GM12878 (cell line): ENCODE data around the gene ZMYND11. TPM values are rescaled to one million over a fixed set of nuclear protein-coding genes. Genes with fewer than 3 reads are reported as not detected.

Experiments used
- ATAC-seq: fragments of 200-7000 bp; cut with Tn5 transposase; 3 replicates; pipeline ENCODE4 v1.9.1; 2020; ENCODE audit warnings: mild to moderate bottlenecking, moderate library complexity
- BruUV-seq: library from RNA; stranded (reverse); fragments of 400-500 nt; replicated peaks from 2 replicates; lab custom pipeline; 2021; lab: Mats Ljungman, UMichigan
- CTCF ChIA-PET: fragments of 300-600 bp; sonication (Branson Sonifier 250); formaldehyde crosslinking; extraction: SDS; loops from one replicate; lab custom pipeline; 2021; ENCODE audit warnings: inconsistent platforms; lab: Yijun Ruan, JAX
- POLR2A ChIA-PET: fragments of 350-600 bp; formaldehyde crosslinking; extraction: SDS; loops from one replicate; lab custom pipeline; 2021; ENCODE audit warnings: inconsistent platforms; lab: Charles Lee
- RAD21 ChIA-PET: fragments of 300-600 bp; sonication (Branson Sonifier 250); formaldehyde crosslinking; loops from one replicate; lab custom pipeline; 2023; ENCODE audit warnings: antibody characterized with exemption; ENCODE audit not compliant: unreplicated experiment; lab: Charles Lee
- SMC1A ChIA-PET: fragments of 300-600 bp; sonication (Branson Sonifier 250); formaldehyde crosslinking; loops from one replicate; lab custom pipeline; 2023; ENCODE audit not compliant: unreplicated experiment, uncharacterized antibody; lab: Charles Lee
- DNase-seq: peaks from one replicate; pipeline ENCODE4 v3.0.0-alpha.2; 2011; ENCODE audit warnings: low read depth, low spot score
- FAIRE-seq: peaks from 3 replicates; lab custom pipeline; 2011; peaks lifted over from hg19 to GRCh38; lab: Jason Lieb, UNC
- H2AFZ ChIP-seq: 2 replicates; pipeline ENCODE4 v1.6.0; 2011; ENCODE audit warnings: low read depth, low read length, control low read depth; ENCODE audit not compliant: control insufficient read depth
- H3K27ac ChIP-seq: 2 replicates; pipeline ENCODE4 v1.5.1; 2011; ENCODE audit warnings: control low read depth; ENCODE audit not compliant: control insufficient read depth, insufficient read depth
- H3K27me3 ChIP-seq, 2 experiments: replicated peaks in 1 of 2; 2 replicates each; pipeline versions ENCODE4 v1.6.0 to v1.6.1; 2011; ENCODE audit warnings: low read length in 1 of 2; ENCODE audit not compliant: control insufficient read depth in 2 of 2, insufficient read depth in 2 of 2
- H3K36me3 ChIP-seq, 2 experiments: 2 replicates each; pipeline ENCODE4 v1.5.1; 2011; ENCODE audit warnings: low read length in 1 of 2; ENCODE audit not compliant: control insufficient read depth in 2 of 2, insufficient read depth in 2 of 2
- H3K4me1 ChIP-seq: 2 replicates; pipeline ENCODE4 v1.6.1; 2011; ENCODE audit warnings: mild to moderate bottlenecking, low read length, moderate library complexity, mixed read lengths; ENCODE audit not compliant: control insufficient read depth, insufficient read depth
- H3K4me2 ChIP-seq: 2 replicates; pipeline ENCODE4 v1.6.0; 2011; ENCODE audit warnings: control low read depth; ENCODE audit not compliant: control insufficient read depth, insufficient read depth
- H3K4me3 ChIP-seq: fragments of 200-600 bp; sonication (generic); 2 replicates; pipeline ENCODE4 v1.5.1; 2016
- H3K79me2 ChIP-seq: 2 replicates; pipeline ENCODE4 v1.6.0; 2011; ENCODE audit warnings: low read length; ENCODE audit not compliant: control insufficient read depth, insufficient read depth
- H3K9ac ChIP-seq: 2 replicates; pipeline ENCODE4 v1.8.0; 2011; ENCODE audit warnings: low read length, control low read depth, mixed read lengths; ENCODE audit not compliant: control insufficient read depth, insufficient read depth
- H3K9me3 ChIP-seq: replicated peaks from 3 replicates; pipeline ENCODE4 v1.5.1; 2011; ENCODE audit warnings: mild to moderate bottlenecking, low read length; ENCODE audit not compliant: control insufficient read depth, insufficient read depth
- H4K20me1 ChIP-seq: 2 replicates; pipeline ENCODE4 v1.6.0; 2011; ENCODE audit not compliant: control insufficient read depth, insufficient read depth
- BCL11A ChIP-seq: IDR thresholded peaks from 2 replicates; pipeline ENCODE4 v1.6.1; 2011; ENCODE audit warnings: low read depth, low read length
- CHD1 ChIP-seq: IDR thresholded peaks from 2 replicates; pipeline ENCODE4 v1.6.1; 2012; ENCODE audit warnings: low read depth, low read length, improper control_type of control experiment
- FOS ChIP-seq: IDR thresholded peaks from 3 replicates; pipeline ENCODE4 v1.6.1; 2011; ENCODE audit warnings: borderline replicate concordance; ENCODE audit not compliant: insufficient read length; ENCODE audit errors: extremely low read depth
- MTA2 ChIP-seq: fragments of 450-650 bp; IDR thresholded peaks from 2 replicates; pipeline ENCODE4 v1.6.1; 2016; ENCODE audit warnings: low read depth, mild to moderate bottlenecking, moderate library complexity
- PAX5 ChIP-seq: IDR thresholded peaks from 2 replicates; pipeline ENCODE4 v1.6.1; 2011; ENCODE audit warnings: low read depth, low read length, borderline replicate concordance
- POLR2AphosphoS2 ChIP-seq: IDR thresholded peaks from 2 replicates; pipeline ENCODE4 v1.6.1; 2011; ENCODE audit warnings: low read depth, mild to moderate bottlenecking, low read length, improper control_type of control experiment, moderate library complexity
- STAT3 ChIP-seq: IDR thresholded peaks from 2 replicates; pipeline ENCODE4 v1.6.1; 2011; ENCODE audit warnings: low read depth, low read length, improper control_type of control experiment
- TARDBP ChIP-seq: IDR thresholded peaks from 2 replicates; pipeline ENCODE4 v1.6.1; 2016; ENCODE audit warnings: borderline replicate concordance
- YBX1 ChIP-seq: fragments of 450-650 bp; IDR thresholded peaks from 2 replicates; pipeline ENCODE4 v1.6.1; 2016; ENCODE audit warnings: antibody characterized with exemption
- ZBTB11 ChIP-seq: fragments of 450-650 bp; formaldehyde crosslinking; IDR thresholded peaks from 2 replicates; pipeline ENCODE4 v1.5.0; 2022; ENCODE audit warnings: mild to moderate bottlenecking, missing genetic modification characterization
- ZSCAN29 ChIP-seq: fragments of 450-650 bp; IDR thresholded peaks from 2 replicates; pipeline ENCODE4 v1.6.1; 2017; ENCODE audit warnings: mild to moderate bottlenecking, moderate library complexity
- ZZZ3 ChIP-seq: IDR thresholded peaks from 2 replicates; pipeline ENCODE4 v1.6.1; 2011; ENCODE audit warnings: low read depth; ENCODE audit not compliant: control insufficient read depth, insufficient read length
- WGBS: methylation state at CpG from one replicate; pipeline ENCODE4 v1.1.6; 2016; ENCODE audit warnings: low lambda C conversion rate; ENCODE audit not compliant: insufficient replicate concordance, insufficient coverage; ENCODE audit errors: missing lambda C conversion rate; 5-methylcytosine and 5-hydroxymethylcytosine counted together
- in situ Hi-C: fragments of 300-500 bp; cut with MboI; formaldehyde crosslinking; loops from 9 replicates; pipeline ENCODE4 v1.14.3; 2018; ENCODE audit warnings: mixed read lengths
- intact Hi-C: fragments of 100-400 bp; cut with micrococcal nuclease; formaldehyde crosslinking; loops from one replicate; pipeline ENCODE4 v1.14.2; 2022; ENCODE audit not compliant: unreplicated experiment
- polyA plus RNA-seq, 11 experiments: library from polyadenylated mRNA; depleted of rRNA in 4 of 11; unstranded in 6 of 11; stranded (reverse) in 5 of 11; fragments of >200 nt; fragmentation: Nextera tagmentation in 4 of 11; fragmentation: Illumina TruSeq in 1 of 11; extraction: Ambion mirVana in 4 of 11; extraction: Trizol in 1 of 11; gene quantifications; 1 replicate in 1 of 11; 2 replicates in 10 of 11; pipeline versions ENCODE4 v1.2.1 to v1.2.3, GENCODE V29; 2011 to 2016; ENCODE audit warnings: inconsistent platforms in 2 of 11, missing spikeins in 2 of 11, low read depth in 1 of 11
- total RNA-seq, 4 experiments: library from RNA; depleted of rRNA in 3 of 4; stranded (reverse); fragments of >200 nt in 3 of 4; fragmentation: Illumina TruSeq in 1 of 4; extraction: Trizol in 1 of 4; gene quantifications; 2 replicates each; pipeline versions ENCODE4 v1.2.1 to v1.2.3, GENCODE V29; 2013 to 2021
- TF ChIP-seq, protein P1 (sequence below): IDR thresholded peaks from 2 replicates; pipeline ENCODE4 v1.6.1; 2011; ENCODE audit warnings: low read depth, low read length, improper control_type of control experiment, borderline replicate concordance
- TF ChIP-seq, protein P2 (sequence below): fragments of 450-650 bp; formaldehyde crosslinking; IDR thresholded peaks from 2 replicates; pipeline ENCODE4 v1.4.0; 2022; ENCODE audit warnings: mild to moderate bottlenecking, moderate library complexity
- TF ChIP-seq, protein P3 (sequence below): IDR thresholded peaks from 2 replicates; pipeline ENCODE4 v1.6.1; 2012; ENCODE audit warnings: low read depth, low read length, improper control_type of control experiment
- TF ChIP-seq, protein P4 (sequence below): fragments of 450-650 bp; IDR thresholded peaks from 2 replicates; pipeline ENCODE4 v1.6.1; 2017; ENCODE audit warnings: borderline replicate concordance

Gene ZMYND11
- total and polyA plus RNA-seq, 10 of the 15 experiments (the other 5 are each of a cell fraction or from before 2014, with no cell fraction given), result 3.3 to 24.4 (median 13.1) TPM

- intact Hi-C loops, result no loop called here
- ChIA-PET CTCF (no interaction called here), POLR2A (no interaction called here)
- TF ChIP-seq MTA2 (no peak), ZZZ3 (no peak), YBX1 (no peak), ZBTB11 (CRISPR knock-in tag) (no peak), CHD1 (no peak), TARDBP (no peak), STAT3 (no peak), POLR2AphosphoS2 (no peak), ZSCAN29 (no peak), BCL11A (no peak), FOS (no peak), PAX5 (no peak)
- TF ChIP-seq, protein P1, sequence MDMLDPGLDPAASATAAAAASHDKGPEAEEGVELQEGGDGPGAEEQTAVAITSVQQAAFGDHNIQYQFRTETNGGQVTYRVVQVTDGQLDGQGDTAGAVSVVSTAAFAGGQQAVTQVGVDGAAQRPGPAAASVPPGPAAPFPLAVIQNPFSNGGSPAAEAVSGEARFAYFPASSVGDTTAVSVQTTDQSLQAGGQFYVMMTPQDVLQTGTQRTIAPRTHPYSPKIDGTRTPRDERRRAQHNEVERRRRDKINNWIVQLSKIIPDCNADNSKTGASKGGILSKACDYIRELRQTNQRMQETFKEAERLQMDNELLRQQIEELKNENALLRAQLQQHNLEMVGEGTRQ, result no peak
- TF ChIP-seq, protein P2, sequence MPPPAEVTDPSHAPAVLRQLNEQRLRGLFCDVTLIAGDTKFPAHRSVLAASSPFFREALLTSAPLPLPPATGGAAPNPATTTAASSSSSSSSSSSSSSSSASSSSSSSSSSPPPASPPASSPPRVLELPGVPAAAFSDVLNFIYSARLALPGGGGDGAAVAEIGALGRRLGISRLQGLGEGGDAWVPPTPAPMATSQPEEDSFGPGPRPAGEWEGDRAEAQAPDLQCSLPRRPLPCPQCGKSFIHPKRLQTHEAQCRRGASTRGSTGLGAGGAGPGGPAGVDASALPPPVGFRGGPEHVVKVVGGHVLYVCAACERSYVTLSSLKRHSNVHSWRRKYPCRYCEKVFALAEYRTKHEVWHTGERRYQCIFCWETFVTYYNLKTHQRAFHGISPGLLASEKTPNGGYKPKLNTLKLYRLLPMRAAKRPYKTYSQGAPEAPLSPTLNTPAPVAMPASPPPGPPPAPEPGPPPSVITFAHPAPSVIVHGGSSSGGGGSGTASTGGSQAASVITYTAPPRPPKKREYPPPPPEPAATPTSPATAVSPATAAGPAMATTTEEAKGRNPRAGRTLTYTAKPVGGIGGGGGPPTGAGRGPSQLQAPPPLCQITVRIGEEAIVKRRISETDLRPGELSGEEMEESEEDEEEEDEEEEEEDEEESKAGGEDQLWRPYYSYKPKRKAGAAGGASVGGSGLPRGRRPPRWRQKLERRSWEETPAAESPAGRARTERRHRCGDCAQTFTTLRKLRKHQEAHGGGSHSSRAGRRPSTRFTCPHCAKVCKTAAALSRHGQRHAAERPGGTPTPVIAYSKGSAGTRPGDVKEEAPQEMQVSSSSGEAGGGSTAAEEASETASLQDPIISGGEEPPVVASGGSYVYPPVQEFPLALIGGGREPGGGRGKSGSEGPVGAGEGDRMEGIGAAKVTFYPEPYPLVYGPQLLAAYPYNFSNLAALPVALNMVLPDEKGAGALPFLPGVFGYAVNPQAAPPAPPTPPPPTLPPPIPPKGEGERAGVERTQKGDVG, result no peak
- TF ChIP-seq, protein P3, sequence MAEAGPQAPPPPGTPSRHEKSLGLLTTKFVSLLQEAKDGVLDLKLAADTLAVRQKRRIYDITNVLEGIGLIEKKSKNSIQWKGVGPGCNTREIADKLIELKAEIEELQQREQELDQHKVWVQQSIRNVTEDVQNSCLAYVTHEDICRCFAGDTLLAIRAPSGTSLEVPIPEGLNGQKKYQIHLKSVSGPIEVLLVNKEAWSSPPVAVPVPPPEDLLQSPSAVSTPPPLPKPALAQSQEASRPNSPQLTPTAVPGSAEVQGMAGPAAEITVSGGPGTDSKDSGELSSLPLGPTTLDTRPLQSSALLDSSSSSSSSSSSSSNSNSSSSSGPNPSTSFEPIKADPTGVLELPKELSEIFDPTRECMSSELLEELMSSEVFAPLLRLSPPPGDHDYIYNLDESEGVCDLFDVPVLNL, result no peak
- TF ChIP-seq, protein P4, sequence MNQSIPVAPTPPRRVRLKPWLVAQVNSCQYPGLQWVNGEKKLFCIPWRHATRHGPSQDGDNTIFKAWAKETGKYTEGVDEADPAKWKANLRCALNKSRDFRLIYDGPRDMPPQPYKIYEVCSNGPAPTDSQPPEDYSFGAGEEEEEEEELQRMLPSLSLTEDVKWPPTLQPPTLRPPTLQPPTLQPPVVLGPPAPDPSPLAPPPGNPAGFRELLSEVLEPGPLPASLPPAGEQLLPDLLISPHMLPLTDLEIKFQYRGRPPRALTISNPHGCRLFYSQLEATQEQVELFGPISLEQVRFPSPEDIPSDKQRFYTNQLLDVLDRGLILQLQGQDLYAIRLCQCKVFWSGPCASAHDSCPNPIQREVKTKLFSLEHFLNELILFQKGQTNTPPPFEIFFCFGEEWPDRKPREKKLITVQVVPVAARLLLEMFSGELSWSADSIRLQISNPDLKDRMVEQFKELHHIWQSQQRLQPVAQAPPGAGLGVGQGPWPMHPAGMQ, result no peak
These were observed 143.5 kb downstream of the ZMYND11 start for GRCh38 chr10:278707-279106.

More at GRCh38 chr10:278707-279106, 143.5 kb downstream of the ZMYND11 start:
- no peak overlapping the region for H3K4me3 ChIP-seq
- no peaks in the 10 kb centered on the region for H3K36me3 ChIP-seq
- FAIRE-seq (no peak), ATAC-seq (no peak), DNase-seq (no peak)
- H4K20me1 ChIP-seq, result no peaks in the 10 kb centered on the region
- SMC1A ChIA-PET, result interaction anchor here (0.6 kb wide), 1 partner anchor 415 kb away, joined by 3 read pairs; no protein-coding TSS in a partner anchor
- WGBS, result 64% methylated on average over 5 of the region's 5 CpGs
- BruUV-seq, result no TSS peak
- no peaks in the 10 kb centered on the region for H3K79me2 ChIP-seq
- H3K27ac ChIP-seq, result no peak overlapping the region
- no peak overlapping the region for H3K4me2 ChIP-seq
- peaks cover 14% of the 10 kb centered on the region for H3K4me1 ChIP-seq
- H3K9me3 ChIP-seq, result no peaks in the 10 kb centered on the region
- no peak overlapping the region for H3K9ac ChIP-seq
- RAD21 ChIA-PET, result no interaction called here
- no peaks in the 10 kb centered on the region for H3K27me3 ChIP-seq
- no peak overlapping the region for H2AFZ ChIP-seq
- in situ Hi-C loops, result no loop called here
